Lower leg skin (tissue), 4 donors: Measurements from ENCODE around the gene ELFN1. TPM values are rescaled to one million over a fixed set of nuclear protein-coding genes. Genes with fewer than 3 reads are reported as not detected.

Experiments
- DNase-seq, 2 donors: peaks; one replicate each; pipeline ENCODE4 v3.0.0-alpha.2; 2019; ENCODE audit warnings: low spot score in 2 of 2
- H3K4me3 ChIP-seq: fragments of 200-600 bp; sonication (generic); 2 replicates; pipeline ENCODE4 v1.5.1; 2017; ENCODE audit warnings: mild to moderate bottlenecking, low read depth; ENCODE audit not compliant: poor library complexity, severe bottlenecking
- POLR2A ChIP-seq, 2 donors: fragments of 450-650 bp; IDR thresholded peaks; one replicate each; pipeline ENCODE4 v1.6.1; 2016 to 2017; ENCODE audit warnings: antibody characterized with exemption in 2 of 2, mild to moderate bottlenecking in 1 of 2, moderate library complexity in 1 of 2
- WGBS, 2 donors: methylation state at CpG; one replicate each; pipeline ENCODE4 v1.1.5; 2018; 5-methylcytosine and 5-hydroxymethylcytosine counted together
- intact Hi-C: fragments of 100-400 bp; cut with DNase I; formaldehyde crosslinking; loops from one replicate; pipeline ENCODE4 v1.15.0; 2023; ENCODE audit warnings: low total_unique reads
- total RNA-seq, 4 donors: library from RNA; depleted of rRNA; stranded (reverse); fragments of >200 nt; gene quantifications; one replicate each; pipeline ENCODE4 v1.1.0, GENCODE V29; 2016
- TF ChIP-seq, protein P1 (sequence below), 3 donors: fragments of 450-650 bp; IDR thresholded peaks; one replicate each; pipeline ENCODE4 v1.5.1; 2016; ENCODE audit warnings: antibody characterized with exemption in 3 of 3, mild to moderate bottlenecking in 3 of 3, moderate library complexity in 2 of 3

ELFN1 gene
- total RNA-seq, 4 donors from 2014 or later: 1.2 to 2.6 (median 1.8) TPM

DNA sequence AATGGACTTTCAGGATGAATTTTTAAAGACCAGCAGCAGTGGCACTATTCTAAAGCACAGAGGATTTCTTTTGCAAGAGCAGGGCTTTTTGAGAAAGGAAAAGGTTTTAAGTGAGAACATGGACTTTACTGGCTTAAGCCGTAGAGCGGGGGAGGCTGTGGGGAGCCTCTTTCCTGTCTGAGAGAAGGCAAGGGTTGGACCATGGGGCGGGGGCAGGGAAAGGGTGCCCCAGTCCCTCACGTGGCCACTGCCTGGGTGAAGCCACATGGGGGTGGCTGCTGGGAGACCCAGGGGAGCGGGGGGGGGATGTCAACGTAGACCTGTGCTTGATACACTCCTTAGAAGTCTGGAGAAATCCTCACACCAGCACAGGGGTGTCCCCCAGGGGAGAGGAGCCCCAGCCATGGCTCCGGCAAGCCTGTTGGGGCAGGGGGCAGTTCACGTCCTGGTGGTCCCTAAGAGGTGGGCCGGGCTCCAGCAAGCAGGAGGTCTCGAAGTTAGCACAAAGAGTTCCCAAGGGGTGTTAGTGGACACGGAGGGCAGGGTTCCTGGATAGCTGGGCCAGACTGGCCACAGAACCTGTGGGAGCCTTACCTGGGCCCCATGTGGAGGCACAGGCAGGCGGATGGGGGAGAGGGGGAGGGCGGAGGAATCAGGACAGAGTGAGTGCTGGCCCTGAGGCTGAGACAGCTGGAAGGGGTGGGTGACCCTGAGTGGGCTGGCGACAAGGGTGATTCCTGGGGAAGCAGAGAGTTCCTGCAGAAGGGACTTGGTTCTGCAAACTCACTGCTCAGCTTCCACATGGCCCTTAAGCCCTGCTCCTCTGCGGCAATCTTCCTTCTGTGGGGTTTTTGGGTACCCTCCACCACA lies 36.9 kb upstream of the ELFN1 start:
- no peak overlapping the region for H3K4me3 ChIP-seq
- intact Hi-C loops: no loop called here
- no peak for DNase-seq
- 71 to 72% methylated on average over 14 to 15 of the region's 15 CpGs for WGBS, 2 donors
- no peak for TF ChIP-seq POLR2A (IDR thresholded peaks at IDR 0.05)
- TF ChIP-seq, protein P1, sequence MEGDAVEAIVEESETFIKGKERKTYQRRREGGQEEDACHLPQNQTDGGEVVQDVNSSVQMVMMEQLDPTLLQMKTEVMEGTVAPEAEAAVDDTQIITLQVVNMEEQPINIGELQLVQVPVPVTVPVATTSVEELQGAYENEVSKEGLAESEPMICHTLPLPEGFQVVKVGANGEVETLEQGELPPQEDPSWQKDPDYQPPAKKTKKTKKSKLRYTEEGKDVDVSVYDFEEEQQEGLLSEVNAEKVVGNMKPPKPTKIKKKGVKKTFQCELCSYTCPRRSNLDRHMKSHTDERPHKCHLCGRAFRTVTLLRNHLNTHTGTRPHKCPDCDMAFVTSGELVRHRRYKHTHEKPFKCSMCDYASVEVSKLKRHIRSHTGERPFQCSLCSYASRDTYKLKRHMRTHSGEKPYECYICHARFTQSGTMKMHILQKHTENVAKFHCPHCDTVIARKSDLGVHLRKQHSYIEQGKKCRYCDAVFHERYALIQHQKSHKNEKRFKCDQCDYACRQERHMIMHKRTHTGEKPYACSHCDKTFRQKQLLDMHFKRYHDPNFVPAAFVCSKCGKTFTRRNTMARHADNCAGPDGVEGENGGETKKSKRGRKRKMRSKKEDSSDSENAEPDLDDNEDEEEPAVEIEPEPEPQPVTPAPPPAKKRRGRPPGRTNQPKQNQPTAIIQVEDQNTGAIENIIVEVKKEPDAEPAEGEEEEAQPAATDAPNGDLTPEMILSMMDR (IDR thresholded peaks at IDR 0.05): no peak

GRCh38 chr7:1635401-1635800 lies 34.7 kb upstream of the ELFN1 start:
- intact Hi-C loops: no loop called here
- TF ChIP-seq, protein P1 (IDR thresholded peaks at IDR 0.05): no peak
- TF ChIP-seq POLR2A (IDR thresholded peaks at IDR 0.05): no peak
- DNase-seq: no peak
- 88 to 89% methylated on average over 1 of the region's 1 CpG for WGBS, 2 donors
- no peak overlapping the region for H3K4me3 ChIP-seq

DNA sequence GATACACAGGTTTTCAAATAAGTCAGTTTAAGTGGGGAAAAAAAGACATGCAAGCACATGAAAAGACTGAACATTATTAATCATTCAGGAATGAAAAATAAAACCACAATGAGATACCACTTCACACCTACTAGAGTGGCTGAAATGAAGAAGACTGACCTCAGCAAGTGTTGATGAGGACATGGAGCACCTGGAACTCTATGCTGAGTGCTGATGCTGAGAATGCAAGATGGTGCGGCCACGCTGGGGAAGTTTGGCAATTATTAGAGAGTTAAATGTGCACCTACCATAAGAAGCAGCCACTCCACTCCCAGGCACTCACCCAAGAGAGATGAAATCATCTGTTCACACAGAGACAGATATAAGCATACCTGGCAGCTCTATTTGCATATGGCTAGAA lies 32.9 kb upstream of the ELFN1 start:
- H3K4me3 ChIP-seq: no peak overlapping the region
- DNase-seq: no peak
- WGBS, 2 donors: 88 to 94% methylated on average over 2 of the region's 2 CpGs
- intact Hi-C loops: no loop called here
- no peak for TF ChIP-seq POLR2A (IDR thresholded peaks at IDR 0.05)
- TF ChIP-seq, protein P1 (IDR thresholded peaks at IDR 0.05): no peak

- no peak for TF ChIP-seq POLR2A (IDR thresholded peaks at IDR 0.05)
- TF ChIP-seq, protein P1 (IDR thresholded peaks at IDR 0.05): no peak
- 19 to 20% methylated on average over 11 of the region's 11 CpGs for WGBS, 2 donors
- DNase-seq: no peak
- H3K4me3 ChIP-seq: no peak overlapping the region
- intact Hi-C loops: no loop called here
These were observed 31.8 kb upstream of the ELFN1 start for GRCh38 chr7:1638215-1638661.

DNA sequence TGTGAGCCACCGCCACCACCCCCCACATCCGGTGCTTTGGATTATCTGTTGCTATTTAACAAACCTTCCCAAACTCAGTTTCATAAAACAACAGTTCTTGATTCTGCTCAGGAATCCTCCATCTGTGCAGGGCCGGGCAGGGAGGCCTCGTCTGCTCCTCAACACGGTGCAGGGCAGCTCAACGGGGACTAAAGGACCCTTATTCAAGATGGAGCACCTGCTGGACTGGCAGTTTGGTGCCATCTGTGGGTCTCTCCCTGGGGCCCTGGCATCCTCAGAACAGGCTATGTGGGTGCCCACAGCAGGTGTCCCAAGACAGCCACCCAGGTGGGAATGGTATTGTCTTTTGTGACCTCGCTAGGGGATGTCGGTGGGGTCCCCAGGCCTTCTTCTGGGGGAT lies 31.0 kb upstream of the ELFN1 start:
- TF ChIP-seq, protein P1 (IDR thresholded peaks at IDR 0.05): no peak
- TF ChIP-seq POLR2A (IDR thresholded peaks at IDR 0.05): no peak
- H3K4me3 ChIP-seq: no peak overlapping the region
- 75 to 83% methylated on average over 8 of the region's 8 CpGs for WGBS, 2 donors
- intact Hi-C loops: no loop called here
- DNase-seq: no peak
